HG02938 (cell line): ENCODE measurements around the gene GPR15.

ENCODE experiments used
- ATAC-seq: cut with Tn5 transposase; IDR thresholded peaks from one replicate; pipeline ENCODE4 v1.9.1; 2021; ENCODE audit warnings: mild to moderate bottlenecking, moderate library complexity; ENCODE audit not compliant: unreplicated experiment

The GPR15 gene

GRCh38 chr3:98529856-98530459 is 1.8 kb upstream of the GPR15 start:
- ATAC-seq = no peak

GRCh38 chr3:98530676-98531075 is 1.1 kb upstream of the GPR15 start:
- no peak for ATAC-seq

- no peak for ATAC-seq
Measured at GRCh38 chr3:98532275-98532637, 478 bp downstream of the GPR15 start.

GRCh38 chr3:98532709-98533571 is 1.2 kb downstream of the GPR15 start:
- no peak for ATAC-seq

- ATAC-seq = no peak
Measured at GRCh38 chr3:98534168-98534567, 2.4 kb downstream of the GPR15 start.

- no peak for ATAC-seq
Measured at GRCh38 chr3:98534734-98535133, 3.0 kb downstream of the GPR15 start.

GRCh38 chr3:98536456-98537017 is 4.8 kb downstream of the GPR15 start:
- peak; percentile 75 for ATAC-seq

- peak; percentile 59 for ATAC-seq
Measured at GRCh38 chr3:98540346-98540745, 8.6 kb downstream of the GPR15 start.

- no peak for ATAC-seq
Measured at GRCh38 chr3:98541695-98542094, 9.9 kb downstream of the GPR15 start.

- ATAC-seq = no peak
Measured at GRCh38 chr3:98542623-98543022, 10.8 kb downstream of the GPR15 start.

- ATAC-seq = peak; percentile 57
Measured at GRCh38 chr3:98545940-98546339, 14.2 kb downstream of the GPR15 start.

- no peak for ATAC-seq
Measured at GRCh38 chr3:98548544-98548943, 16.8 kb downstream of the GPR15 start.

- ATAC-seq = no peak
Measured at GRCh38 chr3:98550833-98551232, 19.1 kb downstream of the GPR15 start.

GRCh38 chr3:98551236-98551635 is 19.5 kb downstream of the GPR15 start:
- ATAC-seq = no peak

- no peak for ATAC-seq
Measured at GRCh38 chr3:98551754-98552153, 20.0 kb downstream of the GPR15 start.

- no peak for ATAC-seq
Measured at GRCh38 chr3:98552232-98553020, 20.6 kb downstream of the GPR15 start.

GRCh38 chr3:98553021-98553563 is 21.3 kb downstream of the GPR15 start:
- ATAC-seq = no peak

GRCh38 chr3:98553753-98554152 is 22.0 kb downstream of the GPR15 start:
- ATAC-seq = no peak

- no peak for ATAC-seq
Measured at GRCh38 chr3:98554580-98554979, 22.8 kb downstream of the GPR15 start.

GRCh38 chr3:98555025-98555379 is 23.2 kb downstream of the GPR15 start:
- ATAC-seq = no peak
